H1 (cell line): ENCODE measurements around the gene FCAR. TPM values are rescaled to one million over a fixed set of nuclear protein-coding genes. Genes with fewer than 3 reads are reported as not detected.
"Not testable (repeated sequence)": the region's sequence is repeated elsewhere in the genome, so short reads cannot be mapped to it uniquely, and the experiment has no call there.

Experiments used
- CTCF ChIA-PET: fragments of 300-600 bp; sonication (Branson Sonifier 250); formaldehyde crosslinking; loops from one replicate; lab custom pipeline; 2021; ENCODE audit not compliant: partially characterized antibody; lab: Charles Lee
- POLR2A ChIA-PET: fragments of 300-600 bp; sonication (Branson Sonifier 250); formaldehyde crosslinking; loops from one replicate; lab custom pipeline; 2021; ENCODE audit warnings: inconsistent platforms; ENCODE audit not compliant: partially characterized antibody; lab: Charles Lee
- DNase-seq, 2 experiments: peaks; one replicate each; pipeline versions ENCODE4 v3.0.0 to v3.0.0-alpha.2; 2010 to 2022; ENCODE audit warnings: low spot score in 2 of 2, low read depth in 1 of 2, mixed read lengths in 1 of 2
- FAIRE-seq: peaks from 2 replicates; lab custom pipeline; 2011; peaks lifted over from hg19 to GRCh38; lab: Jason Lieb, UNC
- H2AFZ ChIP-seq: 2 replicates; pipeline ENCODE4 v1.8.1; 2012; ENCODE audit warnings: low read length, inconsistent platforms
- H2AK5ac ChIP-seq: 2 replicates; pipeline ENCODE4 v1.6.1; 2013; ENCODE audit warnings: low read depth, low read length
- H2BK120ac ChIP-seq: replicated peaks from 2 replicates; pipeline ENCODE3; 2013; ENCODE audit warnings: low read depth, low read length, inconsistent platforms
- H2BK12ac ChIP-seq: 2 replicates; pipeline ENCODE4 v1.6.1; 2013; ENCODE audit warnings: low read depth, low read length
- H2BK15ac ChIP-seq: 2 replicates; pipeline ENCODE4 v1.6.1; 2013; ENCODE audit warnings: low read length
- H2BK20ac ChIP-seq: 2 replicates; pipeline ENCODE4 v1.6.1; 2013; ENCODE audit warnings: low read length
- H2BK5ac ChIP-seq: 2 replicates; pipeline ENCODE4 v1.6.1; 2013; ENCODE audit warnings: low read depth, low read length
- H3K14ac ChIP-seq: 2 replicates; pipeline ENCODE4 v1.6.1; 2013; ENCODE audit warnings: inconsistent platforms; ENCODE audit not compliant: insufficient read length
- H3K18ac ChIP-seq: 2 replicates; pipeline ENCODE4 v1.6.1; 2013; ENCODE audit warnings: low read length; ENCODE audit errors: extremely low read depth
- H3K23ac ChIP-seq: 2 replicates; pipeline ENCODE4 v1.6.1; 2013; ENCODE audit warnings: inconsistent platforms; ENCODE audit not compliant: insufficient read length
- H3K23me2 ChIP-seq: 2 replicates; pipeline ENCODE4 v1.6.1; 2013; ENCODE audit warnings: low read depth, low read length
- H3K27ac ChIP-seq: 2 replicates; pipeline ENCODE4 v1.6.1; 2011; ENCODE audit warnings: low read depth, low read length, inconsistent platforms
- H3K27me3 ChIP-seq, 4 experiments: replicated peaks in 1 of 4; 1 replicate in 1 of 4; 2 replicates in 3 of 4; pipeline versions ENCODE4 v1.6.1 to v1.8.1; 2011 to 2013; ENCODE audit warnings: low read length in 3 of 4, mild to moderate bottlenecking in 3 of 4, inconsistent platforms in 2 of 4, mixed read lengths in 2 of 4, moderate library complexity in 1 of 4; ENCODE audit not compliant: control insufficient read depth in 3 of 4, insufficient read depth in 3 of 4; ENCODE audit errors: extremely low read depth in 1 of 4
- H3K36me3 ChIP-seq, 4 experiments: 2 replicates each; pipeline versions ENCODE4 v1.6.1 to v1.8.1; 2011 to 2013; ENCODE audit warnings: mild to moderate bottlenecking in 4 of 4, low read length in 3 of 4, moderate library complexity in 2 of 4, control low read depth in 1 of 4, inconsistent platforms in 1 of 4; ENCODE audit not compliant: insufficient read depth in 4 of 4, control insufficient read depth in 2 of 4
- H3K4ac ChIP-seq: replicated peaks from 2 replicates; pipeline ENCODE3; 2013; ENCODE audit warnings: low read length, low read depth, mixed read lengths, inconsistent platforms; ENCODE audit not compliant: insufficient read length
- H3K4me1 ChIP-seq, 4 experiments: replicated peaks in 1 of 4; 1 replicate in 1 of 4; 2 replicates in 3 of 4; pipeline versions ENCODE4 v1.6.1 to v1.8.1; 2011 to 2013; ENCODE audit warnings: low read length in 3 of 4, inconsistent platforms in 2 of 4, mixed read lengths in 1 of 4; ENCODE audit not compliant: insufficient read depth in 4 of 4, control insufficient read depth in 3 of 4
- H3K4me2 ChIP-seq, 2 experiments: 2 replicates each; pipeline versions ENCODE4 v1.6.1 to v1.8.1; 2011 to 2013; ENCODE audit warnings: low read depth in 2 of 2, low read length in 2 of 2, control low read depth in 1 of 2, inconsistent platforms in 1 of 2, mild to moderate bottlenecking in 1 of 2; ENCODE audit not compliant: insufficient read depth in 1 of 2
- H3K4me3 ChIP-seq, 4 experiments: fragments of 200-600, 300-600 bp in 1 of 4; sonication (generic), shearing (Covaris generic), sonication (Bioruptor Twin) in 1 of 4; 2 replicates each; pipeline versions ENCODE4 v1.5.1 to v1.8.1; 2011 to 2016; ENCODE audit warnings: low read length in 4 of 4, low read depth in 3 of 4, control low read depth in 2 of 4, inconsistent platforms in 2 of 4, mild to moderate bottlenecking in 2 of 4, mixed read lengths in 1 of 4, moderate library complexity in 1 of 4; ENCODE audit not compliant: insufficient read depth in 2 of 4; ENCODE audit errors: extremely low read depth in 1 of 4
- H3K56ac ChIP-seq: replicated peaks from 2 replicates; pipeline ENCODE3; 2013; ENCODE audit warnings: low read depth, mild to moderate bottlenecking, mixed read lengths, low read length, inconsistent platforms; ENCODE audit not compliant: insufficient read length
- H3K79me1 ChIP-seq: 2 replicates; pipeline ENCODE4 v1.6.1; 2013; ENCODE audit warnings: low read depth, low read length, control low read depth
- H3K79me2 ChIP-seq, 2 experiments: 2 replicates each; pipeline versions ENCODE4 v1.6.1 to v1.8.1; 2012 to 2013; ENCODE audit warnings: low read length in 2 of 2, mild to moderate bottlenecking in 2 of 2, inconsistent platforms in 1 of 2; ENCODE audit not compliant: insufficient read depth in 2 of 2, control insufficient read depth in 1 of 2
- H3K9ac ChIP-seq, 4 experiments: replicated peaks in 1 of 4; 1 replicate in 1 of 4; 2 replicates in 3 of 4; pipeline versions ENCODE4 v1.6.1 to v1.8.1; 2011 to 2013; ENCODE audit warnings: low read depth in 3 of 4, low read length in 3 of 4, control low read depth in 2 of 4, mild to moderate bottlenecking in 2 of 4, moderate library complexity in 2 of 4, inconsistent platforms in 1 of 4; ENCODE audit errors: extremely low read depth in 1 of 4
- H3K9me3 ChIP-seq, 2 experiments: 2 replicates each; pipeline versions ENCODE4 v1.6.1 to v1.8.1; 2012 to 2013; ENCODE audit warnings: mild to moderate bottlenecking in 2 of 2, moderate library complexity in 2 of 2, control low read depth in 1 of 2, inconsistent platforms in 1 of 2, low read depth in 1 of 2, low read length in 1 of 2, mixed read lengths in 1 of 2; ENCODE audit not compliant: insufficient read depth in 2 of 2
- H4K20me1 ChIP-seq, 2 experiments: replicated peaks in 1 of 2; 2 replicates each; pipeline versions ENCODE3 to v1.8.1; 2011 to 2013; ENCODE audit warnings: inconsistent platforms in 2 of 2, low read length in 2 of 2, mild to moderate bottlenecking in 1 of 2; ENCODE audit not compliant: insufficient read depth in 2 of 2, control insufficient read depth in 1 of 2
- H4K5ac ChIP-seq: 2 replicates; pipeline ENCODE4 v1.6.1; 2013; ENCODE audit warnings: low read length, low read depth, mixed read lengths, inconsistent platforms; ENCODE audit not compliant: insufficient read length
- H4K8ac ChIP-seq: 2 replicates; pipeline ENCODE4 v1.8.0; 2013; ENCODE audit warnings: mild to moderate bottlenecking, moderate library complexity, low read length, inconsistent platforms; ENCODE audit not compliant: insufficient read depth; ENCODE audit errors: extremely low read depth
- H4K91ac ChIP-seq: replicated peaks from 2 replicates; pipeline ENCODE3; 2013; ENCODE audit warnings: low read length, mixed read lengths, inconsistent platforms; ENCODE audit not compliant: insufficient read length
- WGBS, 2 experiments: shearing (Covaris generic) in 1 of 2; methylation state at CpG; one replicate each; pipeline versions ENCODE4 v1.1.6 to v1.1.7; 2013 to 2015; ENCODE audit warnings: low lambda C conversion rate in 2 of 2, mixed read lengths in 2 of 2, inconsistent platforms in 1 of 2, low coverage in 1 of 2, missing lambda C conversion rate in 1 of 2; ENCODE audit not compliant: insufficient replicate concordance in 2 of 2, insufficient coverage in 1 of 2, insufficient read length in 1 of 2; ENCODE audit errors: extremely low coverage in 1 of 2, missing lambda C conversion rate in 1 of 2; 5-methylcytosine and 5-hydroxymethylcytosine counted together
- polyA plus RNA-seq, 7 experiments: library from polyadenylated mRNA; depleted of rRNA in 3 of 7; stranded (reverse) in 5 of 7; unstranded in 2 of 7; fragments of >200 nt in 5 of 7; fragments of 200-250 nt in 2 of 7; gene quantifications; 1 replicate in 5 of 7; 2 replicates in 1 of 7; 4 replicates in 1 of 7; pipeline versions ENCODE4 v1.2.1 to v1.2.3, GENCODE V29; 2011 to 2013; ENCODE audit warnings: missing spikeins in 2 of 7, mixed read lengths in 2 of 7
- total RNA-seq: library from RNA; stranded (reverse); fragmentation: NEBNext Ultra II Directional; extraction: Animal tissue kit (Norgen Biotek cat#: 25700); gene quantifications from 2 replicates; pipeline ENCODE4 v1.2.1, GENCODE V29; 2021

FCAR gene
- total and polyA plus RNA-seq, 2 of the 8 experiments (the other 6 are each of a cell fraction or from before 2014, with no cell fraction given) = not detected

DNA sequence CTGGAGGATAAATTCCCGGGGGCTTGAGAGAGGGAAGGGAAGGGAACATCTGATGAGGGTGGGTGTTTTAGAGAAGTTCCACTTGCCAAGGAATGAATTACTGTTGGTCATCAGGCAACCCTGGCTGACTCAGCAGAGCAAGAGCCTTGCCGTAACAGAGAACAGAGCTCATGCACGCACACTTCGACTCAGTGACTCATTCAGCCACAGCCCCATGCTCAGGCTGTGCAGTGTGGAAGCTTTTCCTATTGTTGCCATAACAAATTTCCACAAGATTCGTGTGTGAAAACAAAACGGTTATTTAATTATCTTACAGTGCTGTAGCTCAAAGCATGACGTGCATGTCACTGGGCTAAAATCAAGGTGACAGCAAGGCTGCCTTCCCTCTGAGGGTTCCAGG is 14.6 kb upstream of the FCAR start:
- peaks cover 28 to 41% of the 10 kb centered on the region in 2 experiments for H3K9me3 ChIP-seq
- H3K27me3 ChIP-seq, H3K23ac ChIP-seq, H3K14ac ChIP-seq, H3K4ac ChIP-seq, CTCF ChIA-PET, H3K79me1 ChIP-seq, H3K9ac ChIP-seq, H2BK12ac ChIP-seq, H2BK20ac ChIP-seq, H2BK5ac ChIP-seq, H2BK15ac ChIP-seq, POLR2A ChIA-PET, H3K36me3 ChIP-seq, H2AK5ac ChIP-seq, H2BK120ac ChIP-seq, H3K23me2 ChIP-seq, H4K8ac ChIP-seq, FAIRE-seq, H3K56ac ChIP-seq, H3K4me2 ChIP-seq, H4K5ac ChIP-seq, H3K4me1 ChIP-seq, H3K79me2 ChIP-seq, H3K4me3 ChIP-seq, H3K18ac ChIP-seq, H3K27ac ChIP-seq, H4K20me1 ChIP-seq, DNase-seq, H2AFZ ChIP-seq, H4K91ac ChIP-seq: not testable (repeated sequence)
- WGBS, 2 experiments = 90% methylated on average over 7 of the region's 7 CpGs; no CpG with 5 or more reads in 1 of the 2 experiments

DNA sequence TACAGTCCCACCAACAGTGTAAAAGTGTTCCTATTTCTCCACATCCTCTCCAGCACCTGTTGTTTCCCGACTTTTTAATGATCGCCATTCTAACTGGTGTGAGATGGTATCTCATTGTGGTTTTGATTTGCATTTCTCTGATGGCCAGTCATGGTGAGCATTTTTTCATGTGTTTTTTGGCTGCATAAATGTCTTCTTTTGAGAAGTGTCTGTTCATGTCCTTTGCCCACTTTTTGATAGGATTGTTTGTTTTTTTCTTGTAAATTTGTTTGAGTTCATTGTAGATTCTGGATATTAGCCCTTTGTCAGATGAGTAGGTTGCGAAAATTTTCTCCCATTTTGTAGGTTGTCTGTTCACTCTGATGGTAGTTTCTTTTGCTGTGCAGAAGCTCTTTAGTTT is 10.6 kb upstream of the FCAR start:
- peaks cover 34 to 45% of the 10 kb centered on the region in 2 experiments for H3K9me3 ChIP-seq
- CTCF ChIA-PET, H3K4me1 ChIP-seq, H3K18ac ChIP-seq, H2BK5ac ChIP-seq, H4K91ac ChIP-seq, H3K9ac ChIP-seq, H2BK15ac ChIP-seq, DNase-seq, H4K20me1 ChIP-seq, H3K79me1 ChIP-seq, H3K14ac ChIP-seq, H2AK5ac ChIP-seq, H2BK120ac ChIP-seq, H3K23ac ChIP-seq, H3K36me3 ChIP-seq, H3K27ac ChIP-seq, H2AFZ ChIP-seq, H3K4me3 ChIP-seq, H3K4me2 ChIP-seq, H3K56ac ChIP-seq, FAIRE-seq, H3K27me3 ChIP-seq, H4K8ac ChIP-seq, POLR2A ChIA-PET, H4K5ac ChIP-seq, H3K4ac ChIP-seq, H2BK12ac ChIP-seq, H3K79me2 ChIP-seq, H3K23me2 ChIP-seq, H2BK20ac ChIP-seq: not testable (repeated sequence)
- WGBS, 2 experiments = no CpG with 5 or more reads among the region's 3 CpGs
